NCI-H2107 treated with DMSO at 0.1 percent for 48 hours (cell line): ENCODE results near the gene KIF1C.
"Not testable (repeated sequence)": the region's sequence is repeated elsewhere in the genome, so short reads cannot be mapped to it uniquely, and the experiment has no call there.

Experiments
- DNase-seq: peaks from one replicate; lab custom pipeline; 2025; ENCODE audit not compliant: unreplicated experiment; lab: John Stamatoyannopoulos, UW

Gene KIF1C

DNA sequence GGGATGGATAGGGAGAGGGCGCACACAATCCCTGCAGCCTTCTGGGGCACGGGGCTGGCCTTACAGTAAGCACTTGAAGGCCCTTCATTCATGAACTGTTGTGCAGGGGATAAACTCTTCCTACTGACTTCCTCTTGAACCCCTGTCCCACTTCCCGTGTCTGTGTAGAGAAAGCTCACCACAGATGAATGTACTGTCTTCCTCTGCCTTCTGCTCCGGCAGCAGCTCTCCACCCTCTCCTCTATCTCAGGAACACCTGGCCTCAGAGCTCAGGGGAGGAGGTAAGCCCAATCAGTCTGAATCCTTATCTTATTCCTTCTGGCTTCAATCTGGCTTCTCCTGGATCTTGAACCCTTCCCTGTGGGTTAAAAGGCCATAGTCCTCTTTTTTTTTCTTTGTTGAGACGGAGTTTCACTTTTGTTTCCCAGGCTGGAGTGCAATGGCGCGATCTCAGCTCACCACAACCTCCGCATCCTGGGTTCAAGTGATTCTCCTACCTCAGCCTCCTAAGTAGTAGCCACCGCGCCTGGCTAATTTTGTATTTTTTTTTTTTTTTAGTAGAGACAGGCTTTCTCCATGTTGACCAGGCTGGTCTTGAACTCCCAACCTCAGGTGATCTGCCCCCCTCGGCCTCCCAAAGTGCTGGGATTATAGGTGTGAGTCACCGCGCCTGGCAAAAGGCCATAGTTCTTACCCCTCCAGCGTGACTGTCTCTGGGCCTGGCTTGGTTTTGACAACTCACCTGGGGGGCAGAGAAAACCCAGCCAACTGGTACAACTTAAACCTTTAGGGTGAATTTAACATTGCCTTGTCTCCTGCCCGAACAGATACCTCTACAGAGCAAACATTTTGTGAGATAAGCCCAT lies 44.6 kb downstream of the KIF1C start:
- no peak for DNase-seq

DNA sequence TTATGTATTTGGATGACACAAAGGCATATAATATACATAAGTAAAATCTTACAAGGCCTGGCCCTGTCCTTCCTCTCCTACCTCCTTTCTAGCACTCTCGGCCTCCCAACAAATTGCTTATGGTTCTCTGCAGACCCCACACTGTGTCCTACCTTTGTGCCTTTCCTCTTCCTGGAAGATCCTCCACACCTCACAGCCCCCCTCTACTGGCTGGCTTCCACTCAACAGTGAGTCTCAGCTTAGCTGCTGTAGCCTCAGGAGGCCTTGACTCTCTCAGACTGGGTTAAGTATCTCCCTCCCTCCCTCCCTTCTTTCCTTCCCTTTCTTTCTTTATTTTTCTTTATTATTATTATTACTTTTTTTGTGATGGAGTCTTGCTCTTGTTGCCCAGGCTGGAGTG lies 45.8 kb downstream of the KIF1C start:
- no peak for DNase-seq

DNA sequence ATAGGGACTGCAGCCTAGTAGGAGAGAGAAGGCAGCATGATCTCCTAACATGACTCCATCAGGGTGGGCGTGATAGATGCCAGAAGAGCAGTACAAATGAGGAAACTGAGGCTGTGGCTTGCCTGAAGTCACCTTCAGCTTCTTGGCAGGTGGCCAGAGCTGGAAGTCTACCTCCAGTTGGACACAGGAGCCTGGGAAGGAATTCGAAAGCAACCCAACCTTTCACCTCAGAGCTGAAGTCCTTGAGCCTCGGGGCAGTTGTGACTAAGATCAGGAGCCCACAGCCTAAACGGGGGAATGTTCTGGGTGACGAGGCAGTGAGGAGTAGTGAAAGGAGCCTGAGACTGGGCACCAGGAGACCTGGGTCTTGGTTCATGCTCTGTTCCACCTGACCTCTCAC lies 46.9 kb downstream of the KIF1C start:
- DNase-seq = no peak

DNA sequence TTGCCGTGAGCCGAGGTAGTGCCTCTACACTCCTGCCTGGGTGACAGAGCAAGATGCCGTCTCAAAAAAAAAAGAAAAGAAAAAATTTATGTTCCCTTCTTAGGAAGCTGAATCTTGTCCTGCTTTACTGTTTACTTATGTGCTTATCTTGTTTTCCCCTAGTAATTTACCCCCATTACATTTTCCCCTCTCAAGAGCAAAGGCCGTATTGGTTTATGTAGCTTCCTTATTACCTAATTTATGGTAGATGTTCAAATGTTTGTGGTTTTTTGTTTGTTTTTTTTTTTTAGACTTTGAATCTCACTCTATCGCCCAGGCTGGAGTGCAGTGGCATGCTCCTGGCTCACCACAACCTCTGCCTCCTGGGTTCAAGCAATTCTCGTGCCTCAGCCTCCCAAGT lies 47.7 kb downstream of the KIF1C start:
- no peak for DNase-seq

DNA sequence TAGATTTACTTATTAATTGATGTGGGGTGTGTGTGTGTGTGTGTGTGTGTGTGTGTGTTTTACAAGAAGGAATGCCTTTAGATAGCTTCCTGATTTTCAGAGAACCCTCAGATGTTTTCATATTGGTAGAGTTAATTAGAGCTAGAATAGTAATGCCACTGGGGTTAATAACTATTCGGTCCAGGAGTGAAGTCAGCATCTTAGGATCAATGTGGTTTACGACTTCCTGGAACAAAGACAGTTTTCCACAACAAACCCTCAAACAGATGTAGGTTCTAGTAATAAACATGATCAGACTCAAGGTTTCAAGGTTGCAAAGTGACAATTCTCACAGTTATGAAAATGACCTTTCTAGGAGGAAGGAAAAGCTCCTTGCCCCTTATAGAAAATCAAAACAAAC lies 49.7 kb downstream of the KIF1C start:
- no peak for DNase-seq

DNA sequence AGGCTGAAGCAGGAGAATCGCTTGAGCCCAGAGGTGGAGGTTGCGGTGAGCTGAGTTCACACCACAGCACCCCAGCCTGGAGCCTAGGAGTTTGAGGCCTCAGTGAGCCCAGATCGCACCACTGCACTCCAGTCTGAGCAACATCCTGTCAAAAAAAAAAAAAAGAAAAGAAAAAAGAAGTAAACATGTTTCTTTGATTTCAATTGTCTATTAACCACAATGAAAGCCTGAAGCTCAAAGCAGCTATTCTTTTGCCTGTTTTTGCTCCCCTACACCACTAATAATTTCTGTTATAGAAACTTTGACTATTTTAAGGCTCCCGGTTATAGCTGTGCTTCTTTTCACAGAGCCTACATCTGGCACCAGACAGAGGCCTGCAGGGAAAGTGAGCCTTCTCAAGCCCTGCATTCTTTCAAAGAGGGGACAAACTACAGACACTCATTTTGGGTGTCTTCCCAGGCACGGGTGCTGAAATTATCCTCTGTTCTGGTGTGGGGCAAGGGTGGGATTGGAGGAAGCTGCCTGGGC lies 51.6 kb downstream of the KIF1C start:
- DNase-seq = no peak

DNA sequence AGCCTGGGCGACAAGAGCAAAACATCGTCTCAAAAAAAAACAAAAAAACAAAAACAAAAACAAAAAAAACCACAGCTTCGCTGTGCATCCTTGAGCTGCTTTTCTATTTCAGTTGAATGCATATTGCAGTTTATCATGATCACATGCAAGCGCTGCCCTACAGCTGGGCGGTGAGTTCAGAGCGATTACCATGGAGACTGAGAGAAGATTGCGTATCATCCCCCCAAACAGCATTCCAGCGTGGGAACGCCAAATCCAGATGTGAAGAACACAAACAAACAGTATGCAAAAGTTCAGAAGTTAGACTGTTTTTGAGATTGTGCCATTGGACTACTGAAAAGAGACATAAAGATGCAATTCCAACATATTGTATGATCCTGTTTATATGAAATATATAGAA lies 52.5 kb downstream of the KIF1C start:
- no peak for DNase-seq

DNA sequence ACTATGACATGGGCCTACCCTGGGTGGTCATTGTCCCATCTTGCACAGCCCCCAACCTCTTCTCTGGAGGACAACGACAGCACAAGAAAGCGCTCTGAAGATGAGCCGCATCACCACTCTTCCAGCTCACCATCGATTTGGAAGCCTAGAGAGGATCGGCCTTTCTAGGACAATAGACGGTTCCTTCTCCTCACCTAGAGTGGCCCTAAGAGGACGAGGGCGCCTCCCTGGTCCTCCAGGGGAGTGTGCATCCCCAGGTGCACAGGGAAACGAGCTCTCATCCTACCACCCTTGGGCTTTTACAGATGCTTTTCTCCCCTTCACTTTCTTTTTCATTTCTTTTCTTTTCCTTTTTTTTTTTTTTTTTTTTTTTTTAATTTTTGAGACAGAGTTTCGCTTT lies 57.8 kb downstream of the KIF1C start:
- no peak for DNase-seq

DNA sequence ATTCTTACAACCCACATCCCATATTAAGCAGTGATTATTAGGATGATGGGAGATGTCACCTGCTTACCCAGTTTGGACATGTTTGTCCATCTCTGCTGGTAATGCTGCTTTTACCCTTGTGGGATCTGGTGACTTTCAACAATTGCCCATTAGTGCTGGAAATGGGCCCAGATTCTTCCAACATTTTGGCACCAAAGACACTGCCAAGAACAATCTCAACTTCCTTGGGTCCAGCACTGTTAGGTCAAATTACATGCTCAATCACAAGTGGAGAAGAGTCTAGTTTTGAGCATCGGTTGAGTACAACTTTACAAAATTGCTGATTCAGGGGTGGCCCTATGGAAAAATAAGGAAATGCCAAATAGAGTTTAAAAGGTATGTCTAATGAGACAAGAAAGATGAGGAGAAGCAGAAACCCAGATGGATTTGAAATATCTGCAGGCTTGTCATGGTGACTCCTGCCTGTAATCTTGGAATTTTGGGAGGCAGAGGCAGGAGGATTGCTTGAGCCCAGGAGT lies 67.5 kb downstream of the KIF1C start:
- DNase-seq = no peak

DNA sequence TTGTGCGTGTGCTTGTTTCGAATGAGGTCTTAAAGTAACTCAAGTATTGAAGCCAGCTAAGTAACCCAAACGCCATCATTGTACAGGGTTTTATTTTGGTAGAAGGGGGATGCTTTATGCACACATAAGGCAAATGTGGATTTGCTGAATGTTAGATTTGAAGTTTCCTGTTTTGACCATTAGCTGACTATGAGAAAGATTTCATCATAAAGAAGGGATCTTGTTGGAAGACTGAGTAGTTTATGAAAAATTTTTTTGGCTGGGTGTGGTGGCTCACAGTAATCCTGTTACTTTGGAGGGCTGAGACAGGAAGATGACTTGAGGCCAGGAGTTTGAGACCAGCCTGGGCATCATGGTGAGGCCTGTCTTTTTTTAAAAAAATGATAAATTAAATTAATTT lies 70.5 kb downstream of the KIF1C start:
- no peak for DNase-seq

DNA sequence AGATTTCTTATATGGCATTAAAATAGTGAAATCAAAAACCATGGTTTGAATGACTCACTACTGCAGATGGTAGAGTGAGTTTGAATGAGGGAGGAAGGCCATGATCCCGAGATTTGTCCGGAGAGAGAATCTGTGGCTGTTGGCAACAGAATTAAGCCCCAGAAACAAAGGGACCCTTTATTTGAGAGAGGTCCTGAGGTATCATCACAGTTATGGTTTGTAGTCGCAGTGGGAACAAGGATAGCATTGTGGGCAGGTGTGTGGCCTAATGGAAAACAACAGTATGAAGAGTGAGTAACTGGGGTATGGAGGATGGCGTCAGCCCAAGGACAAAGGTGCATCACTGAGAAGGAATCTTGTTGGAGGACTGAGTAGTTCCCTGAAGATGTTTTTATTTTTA lies 72.0 kb downstream of the KIF1C start:
- no peak for DNase-seq

DNA sequence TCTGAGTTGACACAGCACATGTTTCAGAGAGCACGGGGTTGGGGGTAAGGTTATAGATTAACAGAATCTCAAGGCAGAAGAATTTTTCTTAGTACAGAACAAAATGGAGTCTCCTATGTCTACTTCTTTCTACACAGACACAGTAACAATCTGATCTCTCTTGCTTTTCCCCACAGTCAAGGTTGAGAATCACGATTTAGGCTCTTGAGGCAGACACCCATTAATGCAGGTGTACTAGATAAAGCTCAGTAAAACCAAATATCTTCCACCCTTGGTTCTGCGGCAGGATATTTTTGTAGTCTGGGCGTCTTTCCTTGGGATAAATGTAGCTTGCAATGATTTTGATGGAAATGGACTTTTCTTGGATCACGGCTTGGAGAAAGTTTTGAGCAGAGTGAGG lies 77.7 kb downstream of the KIF1C start:
- DNase-seq = not testable (repeated sequence)

DNA sequence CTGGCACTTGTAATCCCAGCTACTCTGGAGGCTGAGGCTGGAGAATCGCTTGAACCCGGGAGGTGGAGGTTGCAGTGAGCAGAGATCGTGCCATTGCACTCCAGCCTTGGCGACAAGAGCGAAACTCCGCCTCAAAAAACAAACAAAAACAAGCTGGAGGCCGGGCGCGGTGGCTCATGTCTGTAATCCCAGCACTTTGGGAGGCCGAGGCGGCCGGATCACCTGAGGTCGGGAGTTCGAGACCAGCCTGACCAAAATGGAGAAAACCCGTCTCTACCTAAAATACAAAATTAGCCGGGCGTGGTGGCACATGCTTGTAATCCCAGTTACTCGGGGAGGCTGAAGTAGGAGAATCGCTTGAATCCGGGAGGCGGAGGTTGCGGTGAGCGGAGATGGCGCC lies 79.5 kb downstream of the KIF1C start:
- not testable (repeated sequence) for DNase-seq

DNA sequence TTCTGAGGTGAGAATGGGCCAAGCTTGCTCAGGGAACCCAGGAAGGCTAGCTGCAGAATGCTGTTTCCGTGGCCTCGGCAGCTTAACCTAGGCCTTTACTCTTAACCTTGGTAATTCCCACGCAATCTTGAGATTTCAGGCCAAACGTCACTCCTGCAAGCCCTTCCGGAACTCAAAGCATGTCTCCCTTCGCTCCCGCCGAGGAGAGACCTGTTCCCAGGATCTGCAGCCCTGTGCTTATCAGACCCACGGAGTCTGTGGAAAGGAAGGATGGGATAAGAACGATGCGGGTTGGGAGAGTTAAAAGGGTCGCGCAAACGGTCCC lies 80.0 kb downstream of the KIF1C start:
- no peak for DNase-seq
